NCI-H2107 (cell line): ENCODE data around the gene DGKQ.
"Not testable (repeated sequence)": the region's sequence is repeated elsewhere in the genome, so short reads cannot be mapped to it uniquely, and the experiment has no call there.

Experiments used
- DNase-seq: peaks from one replicate; lab custom pipeline; 2025; lab: John Stamatoyannopoulos, UW

The DGKQ gene

GRCh38 chr4:925171-925570, 48.2 kb downstream of the DGKQ start:
- no peak for DNase-seq

- no peak for DNase-seq
These were observed 49.0 kb downstream of the DGKQ start for GRCh38 chr4:924107-925096.

GRCh38 chr4:921830-922331, 51.5 kb downstream of the DGKQ start:
- DNase-seq = no peak

GRCh38 chr4:919004-919680, 54.2 kb downstream of the DGKQ start:
- not testable (repeated sequence) for DNase-seq

- DNase-seq = not testable (repeated sequence)
These were observed 54.8 kb downstream of the DGKQ start for GRCh38 chr4:918591-918990.

GRCh38 chr4:917992-918391, 55.4 kb downstream of the DGKQ start:
- DNase-seq = no peak

- no peak for DNase-seq
These were observed 55.9 kb downstream of the DGKQ start for GRCh38 chr4:917466-917865.

- no peak for DNase-seq
These were observed 57.8 kb downstream of the DGKQ start for GRCh38 chr4:915595-915994.

GRCh38 chr4:915041-915474, 58.3 kb downstream of the DGKQ start:
- no peak for DNase-seq

- no peak for DNase-seq
These were observed 58.8 kb downstream of the DGKQ start for GRCh38 chr4:914531-914930.

- no peak for DNase-seq
These were observed 60.1 kb downstream of the DGKQ start for GRCh38 chr4:913280-913618.

- DNase-seq = no peak
These were observed 60.7 kb downstream of the DGKQ start for GRCh38 chr4:912548-913279.

- no peak for DNase-seq
These were observed 61.4 kb downstream of the DGKQ start for GRCh38 chr4:911871-912490.

- DNase-seq = no peak
These were observed 62.1 kb downstream of the DGKQ start for GRCh38 chr4:911221-911751.

- no peak for DNase-seq
These were observed 62.8 kb downstream of the DGKQ start for GRCh38 chr4:910366-911091.

GRCh38 chr4:909821-910220, 63.5 kb downstream of the DGKQ start:
- no peak for DNase-seq

GRCh38 chr4:909131-909571, 64.2 kb downstream of the DGKQ start:
- DNase-seq = no peak
